OCI-LY3 (cell line): Measurements from ENCODE around the gene UNC5B.

Experiments
- H2AFZ ChIP-seq: fragments of 200-600, 300-600 bp; shearing (Covaris generic); 2 replicates; pipeline ENCODE4 v1.6.0; 2014; ENCODE audit warnings: antibody characterized with exemption, low read depth, low read length
- H3K27ac ChIP-seq: fragments of 200-600, 300-600 bp; sonication (generic); 2 replicates; pipeline ENCODE4 v1.5.1; 2014; ENCODE audit warnings: mild to moderate bottlenecking, low read length, moderate library complexity, mixed read lengths
- H3K27me3 ChIP-seq: fragments of 200-600, 300-600 bp; sonication (generic); 2 replicates; pipeline ENCODE4 v1.6.1; 2014; ENCODE audit warnings: low read depth, low read length, mixed read lengths
- H3K36me3 ChIP-seq: fragments of 200-600, 300-600 bp; sonication (generic); replicated peaks from 2 replicates; pipeline ENCODE3; 2014; ENCODE audit warnings: low read depth, low read length, mixed read lengths
- H3K4me1 ChIP-seq: fragments of 300-600, 200-600 bp; sonication (generic); 2 replicates; pipeline ENCODE4 v1.6.1; 2014; ENCODE audit warnings: low read length, mixed read lengths
- H3K4me2 ChIP-seq: fragments of 200-600, 300-600 bp; sonication (generic); 2 replicates; pipeline ENCODE4 v1.6.1; 2014; ENCODE audit warnings: low read length, mixed read lengths
- H3K4me3 ChIP-seq: fragments of 300-600, 200-600 bp; sonication (generic); 2 replicates; pipeline ENCODE4 v1.5.1; 2014; ENCODE audit warnings: antibody characterized with exemption, mild to moderate bottlenecking, low read length, moderate library complexity
- H3K79me2 ChIP-seq: fragments of 300-600, 200-600 bp; shearing (Covaris generic); 2 replicates; pipeline ENCODE4 v1.6.1; 2014; ENCODE audit warnings: mild to moderate bottlenecking, low read length, mixed read lengths
- H3K9ac ChIP-seq: fragments of 300-600, 200-600 bp; shearing (Covaris generic); 2 replicates; pipeline ENCODE4 v1.6.0; 2014; ENCODE audit warnings: mild to moderate bottlenecking, low read length, moderate library complexity
- H3K9me3 ChIP-seq: fragments of 200-600, 300-600 bp; shearing (Covaris generic); 2 replicates; pipeline ENCODE4 v1.6.1; 2014; ENCODE audit warnings: low read length, mixed read lengths; ENCODE audit not compliant: insufficient read depth
- H4K20me1 ChIP-seq: fragments of 200-600, 300-600 bp; sonication (generic); 2 replicates; pipeline ENCODE4 v1.6.1; 2016; ENCODE audit warnings: low read length, mixed read lengths; ENCODE audit not compliant: insufficient read depth
- CTCF ChIP-seq: fragments of 200-600, 300-600 bp; sonication (generic); IDR thresholded peaks from 2 replicates; pipeline ENCODE4 v1.5.1; 2014; ENCODE audit warnings: antibody characterized with exemption, low read length, low read depth
- EZH2phosphoT487 ChIP-seq: fragments of 200-600 bp; shearing (Covaris generic); IDR thresholded peaks from 2 replicates; pipeline ENCODE4 v1.6.1; 2018; ENCODE audit warnings: antibody characterized with exemption, mixed run types, low read depth

UNC5B gene

GRCh38 chr10:71228875-71229675 lies 16.7 kb downstream of the UNC5B start:
- H3K4me3 ChIP-seq, result no peak overlapping the region
- no peaks in the 10 kb centered on the region for H3K9me3 ChIP-seq
- H3K27me3 ChIP-seq, result no peaks in the 10 kb centered on the region; the same call in 1 of the 2 replicates
- H3K36me3 ChIP-seq, result no peaks in the 10 kb centered on the region
- no peak overlapping the region for H2AFZ ChIP-seq
- no peak for TF ChIP-seq EZH2phosphoT487
- TF ChIP-seq CTCF, result no peak
- no peaks in the 10 kb centered on the region for H4K20me1 ChIP-seq
- no peaks in the 10 kb centered on the region for H3K4me1 ChIP-seq
- no peak overlapping the region for H3K9ac ChIP-seq
- no peaks in the 10 kb centered on the region for H3K79me2 ChIP-seq
- no peak overlapping the region for H3K4me2 ChIP-seq
- H3K27ac ChIP-seq, result no peak overlapping the region

GRCh38 chr10:71229726-71230655 lies 17.6 kb downstream of the UNC5B start:
- Histone ChIP-seq H2AFZ (no peak overlapping the region), H3K4me3 (no peak overlapping the region), H3K79me2 (no peaks in the 10 kb centered on the region), H3K4me2 (no peak overlapping the region), H3K27me3 (no peaks in the 10 kb centered on the region; the same call in 1 of the 2 replicates), H3K9me3 (no peaks in the 10 kb centered on the region), H3K27ac (no peak overlapping the region), H3K4me1 (no peaks in the 10 kb centered on the region), H3K36me3 (no peaks in the 10 kb centered on the region), H4K20me1 (no peaks in the 10 kb centered on the region), H3K9ac (no peak overlapping the region)
- TF ChIP-seq EZH2phosphoT487 (no peak), CTCF (no peak)

GRCh38 chr10:71230656-71231025 lies 18.3 kb downstream of the UNC5B start:
- no peak overlapping the region for H2AFZ ChIP-seq
- no peak overlapping the region for H3K4me2 ChIP-seq
- H3K27ac ChIP-seq, result no peak overlapping the region
- H3K9me3 ChIP-seq, result no peaks in the 10 kb centered on the region
- H3K9ac ChIP-seq, result no peak overlapping the region
- no peaks in the 10 kb centered on the region for H4K20me1 ChIP-seq
- TF ChIP-seq EZH2phosphoT487, result no peak
- TF ChIP-seq CTCF, result no peak
- H3K27me3 ChIP-seq, result no peaks in the 10 kb centered on the region; the same call in 1 of the 2 replicates
- H3K4me1 ChIP-seq, result no peaks in the 10 kb centered on the region
- no peak overlapping the region for H3K4me3 ChIP-seq
- H3K79me2 ChIP-seq, result no peaks in the 10 kb centered on the region
- no peaks in the 10 kb centered on the region for H3K36me3 ChIP-seq

- Histone ChIP-seq H3K4me1 (no peaks in the 10 kb centered on the region), H3K9ac (no peak overlapping the region), H4K20me1 (no peaks in the 10 kb centered on the region), H3K4me3 (no peak overlapping the region), H3K27ac (no peak overlapping the region), H2AFZ (no peak overlapping the region), H3K9me3 (no peaks in the 10 kb centered on the region), H3K27me3 (no peaks in the 10 kb centered on the region; the same call in 1 of the 2 replicates), H3K4me2 (no peak overlapping the region), H3K79me2 (no peaks in the 10 kb centered on the region), H3K36me3 (no peaks in the 10 kb centered on the region)
- TF ChIP-seq CTCF, result no peak
- TF ChIP-seq EZH2phosphoT487, result no peak
Observed at GRCh38 chr10:71231206-71231605, 18.8 kb downstream of the UNC5B start.
